CD4-positive, alpha-beta T cell (primary cell): Measurements from ENCODE around the gene DNAH3. TPM values are rescaled to one million over a fixed set of nuclear protein-coding genes. Genes with fewer than 3 reads are reported as not detected.
"Not testable (repeated sequence)": the region's sequence is repeated elsewhere in the genome, so short reads cannot be mapped to it uniquely, and the experiment has no call there.

Experiments
- ATAC-seq: fragments of 200-7000 bp; cut with Tn5 transposase; one replicate; pipeline ENCODE4 v1.10.0; 2022; ENCODE audit warnings: mild to moderate bottlenecking; ENCODE audit not compliant: poor library complexity
- CTCF ChIA-PET: fragments of 350-600 bp; sonication (Branson Sonifier 250); formaldehyde crosslinking; loops from one replicate; lab custom pipeline; 2021; ENCODE audit warnings: antibody characterized with exemption, inconsistent platforms; lab: Charles Lee
- POLR2A ChIA-PET: fragments of 350-600 bp; sonication (Branson Sonifier 250); formaldehyde crosslinking; loops from one replicate; lab custom pipeline; 2021; ENCODE audit warnings: antibody characterized with exemption, inconsistent platforms; lab: Charles Lee
- DNase-seq, 14 experiments: peaks; one replicate each; pipeline ENCODE4 v3.0.0-alpha.2; 2013 to 2020; ENCODE audit warnings: mixed read lengths in 2 of 14
- H3K27ac ChIP-seq, 2 donors: one replicate each; pipeline versions ENCODE4 v1.5.1 to v1.7.0; 2013; ENCODE audit warnings: low read length in 2 of 2, low read depth in 1 of 2, mild to moderate bottlenecking in 1 of 2
- H3K27me3 ChIP-seq, 2 experiments: 1 replicate in 1 of 2; 2 replicates in 1 of 2; pipeline versions ENCODE4 v1.6.1 to v1.7.0; 2013; ENCODE audit warnings: low read length in 2 of 2, control low read depth in 1 of 2, mild to moderate bottlenecking in 1 of 2, moderate library complexity in 1 of 2; ENCODE audit not compliant: insufficient read depth in 2 of 2, control insufficient read depth in 1 of 2
- H3K36me3 ChIP-seq: one replicate; pipeline ENCODE4 v1.6.1; 2013; ENCODE audit warnings: low read length, control low read depth; ENCODE audit not compliant: insufficient read depth
- H3K4me1 ChIP-seq: one replicate; pipeline ENCODE4 v1.6.1; 2013; ENCODE audit warnings: low read length, control low read depth; ENCODE audit not compliant: insufficient read depth
- H3K4me3 ChIP-seq: one replicate; pipeline ENCODE4 v1.5.1; 2013; ENCODE audit warnings: mild to moderate bottlenecking, low read length, moderate library complexity
- H3K9me3 ChIP-seq, 2 experiments: 1 replicate in 1 of 2; 2 replicates in 1 of 2; pipeline versions ENCODE4 v1.6.1 to v1.7.0; 2013; ENCODE audit warnings: low read length in 2 of 2, mild to moderate bottlenecking in 2 of 2, control low read depth in 1 of 2, moderate library complexity in 1 of 2; ENCODE audit not compliant: control insufficient read depth in 1 of 2, insufficient read depth in 1 of 2
- H3K27ac Mint-ChIP-seq: one replicate; pipeline ENCODE4 v1.8.0; 2020; ENCODE audit warnings: mixed read lengths
- H3K27me3 Mint-ChIP-seq: one replicate; pipeline ENCODE4 v1.8.0; 2021; ENCODE audit warnings: mixed read lengths
- H3K36me3 Mint-ChIP-seq: one replicate; pipeline ENCODE4 v1.8.0; 2021; ENCODE audit warnings: low read depth, mixed read lengths
- H3K4me1 Mint-ChIP-seq: one replicate; pipeline ENCODE4 v1.8.0; 2021; ENCODE audit warnings: low read depth, mixed read lengths
- H3K4me3 Mint-ChIP-seq: one replicate; pipeline ENCODE4 v1.8.0; 2020; ENCODE audit warnings: mild to moderate bottlenecking, mixed read lengths
- H3K9me3 Mint-ChIP-seq: one replicate; pipeline ENCODE4 v1.8.0; 2020; ENCODE audit warnings: mixed read lengths
- CTCF ChIP-seq: fragments of 200-600 bp; IDR thresholded peaks from one replicate; pipeline ENCODE4 v1.8.0; 2022; ENCODE audit warnings: antibody characterized with exemption, mild to moderate bottlenecking
- intact Hi-C, 2 experiments: fragments of 100-400 bp; cut with DNase I in 1 of 2; cut with micrococcal nuclease in 1 of 2; formaldehyde crosslinking; loops; one replicate each; pipeline versions ENCODE4 v1.15.1 to v1.9.0; 2023 to 2025; cut with DNase I, micrococcal nuclease
- total RNA-seq, 174 experiments: library from RNA in 2 of 174; stranded (reverse) in 2 of 174; gene quantifications; one replicate each; pipeline ENCODE4 v1.2.3 and lab custom pipeline; 2021 to 2026

DNAH3 gene
- total RNA-seq, 2 experiments from 2014 or later: not detected

DNA sequence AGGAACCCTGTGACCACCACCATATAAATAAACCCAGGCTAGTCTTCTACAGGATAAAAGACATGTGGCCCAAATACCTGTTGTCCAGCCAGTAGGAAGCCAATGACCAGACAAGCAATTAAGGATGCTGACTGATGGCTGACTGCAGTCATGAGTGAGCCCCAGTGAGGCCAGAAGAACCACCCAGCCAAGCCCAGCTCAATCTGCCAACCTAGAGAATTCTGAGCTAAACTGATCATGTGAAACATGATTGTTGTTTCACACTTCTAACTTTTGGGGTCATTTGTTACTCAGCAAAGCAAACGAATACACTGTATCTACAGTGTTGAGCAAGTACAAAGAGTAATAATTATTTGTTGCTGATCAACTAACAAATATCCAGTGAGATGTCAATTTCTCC, 86.4 kb downstream of the DNAH3 start:
- intact Hi-C loops: no loop called here
- Mint-ChIP-seq H3K4me3 (no peak overlapping the region), H3K9me3 (no peaks in the 10 kb centered on the region), H3K4me1 (no peaks in the 10 kb centered on the region), H3K27ac (no peak overlapping the region), H3K36me3 (no peaks in the 10 kb centered on the region), H3K27me3 (peaks cover 13% of the 10 kb centered on the region)
- ATAC-seq (no peak), DNase-seq (no peak)
- no peaks in the 10 kb centered on the region for H3K4me1 ChIP-seq
- ChIA-PET CTCF (no interaction called here), POLR2A (no interaction called here)
- no peaks in the 10 kb centered on the region for H3K9me3 ChIP-seq
- H3K27ac ChIP-seq: no peak overlapping the region
- no peaks in the 10 kb centered on the region for H3K36me3 ChIP-seq
- TF ChIP-seq CTCF: no peak
- no peak overlapping the region for H3K4me3 ChIP-seq
- peaks cover 0 to 3% of the 10 kb centered on the region in 2 experiments for H3K27me3 ChIP-seq

DNA sequence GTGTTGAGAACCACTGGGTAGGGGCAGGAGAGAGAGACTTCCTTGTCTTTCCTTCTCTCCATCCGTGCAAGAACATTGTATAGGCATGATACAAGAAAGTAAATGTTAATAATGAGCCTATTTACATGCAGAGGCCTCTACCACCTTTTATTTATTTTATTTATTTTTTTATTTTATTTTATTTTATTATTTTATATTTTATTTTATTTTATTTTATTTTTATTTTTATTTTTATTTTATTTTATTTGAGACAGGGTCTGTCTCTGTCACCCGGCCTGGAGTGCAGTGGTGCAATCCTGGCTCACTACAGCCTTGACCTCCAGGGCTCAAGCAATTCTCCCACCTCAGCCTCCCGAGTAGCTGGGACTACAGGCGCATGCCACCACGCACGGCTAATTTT, 87.3 kb downstream of the DNAH3 start:
- H3K4me1 ChIP-seq, H3K9me3 ChIP-seq, H3K36me3 Mint-ChIP-seq, POLR2A ChIA-PET, H3K4me3 ChIP-seq, DNase-seq, H3K4me1 Mint-ChIP-seq, intact Hi-C loops, H3K27ac Mint-ChIP-seq, H3K27me3 ChIP-seq, ATAC-seq, CTCF ChIA-PET, H3K27ac ChIP-seq, H3K36me3 ChIP-seq, H3K4me3 Mint-ChIP-seq, H3K9me3 Mint-ChIP-seq: not testable (repeated sequence)
- peaks cover 13% of the 10 kb centered on the region for H3K27me3 Mint-ChIP-seq

- Histone ChIP-seq H3K9me3 (no peaks in the 10 kb centered on the region), H3K4me3 (no peak overlapping the region), H3K36me3 (no peaks in the 10 kb centered on the region), H3K4me1 (no peaks in the 10 kb centered on the region), H3K27me3 (peaks cover 0 to 3% of the 10 kb centered on the region in 2 experiments), H3K27ac (no peak overlapping the region)
- intact Hi-C loops: no loop called here
- no peak for ATAC-seq
- Mint-ChIP-seq H3K9me3 (no peaks in the 10 kb centered on the region), H3K4me1 (no peaks in the 10 kb centered on the region), H3K27me3 (peaks cover 8% of the 10 kb centered on the region), H3K27ac (no peak overlapping the region), H3K4me3 (no peak overlapping the region), H3K36me3 (no peaks in the 10 kb centered on the region)
- ChIA-PET POLR2A (no interaction called here), CTCF (no interaction called here)
- TF ChIP-seq CTCF: no peak
- no peak for DNase-seq
These were observed 90.6 kb downstream of the DNAH3 start for GRCh38 chr16:21060027-21060510.

DNA sequence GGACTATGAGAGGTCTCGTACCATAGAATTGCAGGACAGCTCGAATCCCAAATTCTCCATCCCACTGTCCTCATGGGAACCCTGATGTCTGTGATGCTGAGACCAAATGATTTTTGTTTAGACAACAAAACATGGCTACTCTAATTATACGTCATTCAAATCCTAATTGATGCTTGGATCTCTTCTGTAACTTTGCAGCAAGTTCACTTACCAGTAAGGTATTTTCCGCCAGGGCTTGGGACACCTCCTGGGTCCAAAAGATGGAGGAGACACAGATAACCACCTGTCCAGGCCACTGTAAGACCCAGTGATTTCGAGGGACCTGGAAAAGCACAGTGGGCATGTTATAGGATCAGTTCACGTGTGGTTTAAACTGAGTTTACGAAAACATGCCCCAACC, 92.8 kb downstream of the DNAH3 start:
- DNase-seq (no peak), ATAC-seq (no peak)
- TF ChIP-seq CTCF: no peak
- POLR2A ChIA-PET: no interaction called here
- Histone ChIP-seq H3K9me3 (no peaks in the 10 kb centered on the region), H3K27me3 (peaks cover 4 to 5% of the 10 kb centered on the region in 2 experiments), H3K36me3 (no peaks in the 10 kb centered on the region), H3K4me1 (no peaks in the 10 kb centered on the region), H3K27ac (no peak overlapping the region), H3K4me3 (no peak overlapping the region)
- Mint-ChIP-seq H3K4me3 (no peak overlapping the region), H3K4me1 (no peaks in the 10 kb centered on the region), H3K27me3 (peaks cover 20% of the 10 kb centered on the region), H3K27ac (no peak overlapping the region), H3K36me3 (no peaks in the 10 kb centered on the region), H3K9me3 (no peaks in the 10 kb centered on the region)
- CTCF ChIA-PET: no interaction called here
- intact Hi-C loops: no loop called here
